Airway epithelial cell (primary cell): Measurements from ENCODE around the gene PRPF19. TPM values are rescaled to one million over a fixed set of nuclear protein-coding genes. Genes with fewer than 3 reads are reported as not detected.

Experiments used
- total RNA-seq: library from RNA; depleted of rRNA; stranded (reverse); fragments of >200 nt; gene quantifications from 2 replicates; pipeline ENCODE4 v1.2.3, GENCODE V29; 2015

Gene PRPF19
- total RNA-seq: 64.0 and 73.1 TPM in 2 replicates

GRCh38 chr11:60906132-60906972 is at the start of gene PRPF19:
Gene PRPF19, minus strand, starts transcription at chr11:60906585. Its CDS starts 203 bp downstream, at chr11:60906382.

DNA sequence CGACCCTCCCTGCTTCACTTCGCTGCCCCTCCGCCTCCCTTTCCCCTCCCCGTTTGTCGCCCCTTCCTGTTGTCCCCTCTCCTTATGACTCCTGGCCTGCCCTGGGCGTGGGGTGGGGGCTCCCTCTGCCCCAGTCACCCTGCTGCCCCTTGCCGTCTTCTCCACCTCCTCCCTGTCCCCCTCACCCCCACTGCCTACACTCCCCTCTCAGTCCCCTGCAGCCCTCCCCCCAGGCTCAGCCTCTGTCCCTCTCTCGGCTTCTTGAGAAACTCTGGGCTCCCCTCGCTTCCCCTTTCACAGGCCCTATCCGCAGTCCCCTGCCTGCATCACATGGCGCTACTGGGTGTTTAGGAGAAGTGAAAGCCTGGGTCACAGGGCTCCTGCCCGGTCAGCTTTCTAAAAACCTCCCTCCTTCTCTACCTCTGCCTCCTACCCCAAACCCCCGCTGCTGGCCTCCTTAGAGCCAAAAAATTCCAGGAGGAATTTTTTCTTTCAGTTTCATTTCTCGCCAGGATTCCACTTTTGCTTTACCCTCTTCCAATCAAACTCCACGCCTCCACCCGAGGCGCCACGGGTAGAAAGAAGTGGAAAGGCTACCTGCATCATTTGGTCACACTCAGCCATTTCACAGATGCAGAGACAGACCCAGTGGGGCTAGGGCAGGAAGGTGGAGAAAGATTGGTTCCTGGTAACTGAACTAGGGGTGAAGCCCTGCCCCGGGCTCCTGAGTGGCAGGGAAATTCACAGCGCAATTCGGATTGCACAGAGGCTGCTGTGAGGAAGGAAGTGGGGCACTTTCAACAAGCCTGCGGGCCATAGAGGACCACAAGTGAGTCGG is 45.7 kb upstream of the PRPF19 start, which contains the start of gene SLC15A3:
SLC15A3 (minus strand) TSS at position 273 of the 838 bp plus-strand sequence. CDS start 625 bp downstream, outside the sequence.

GRCh38 chr11:60924110-60924905 is 17.9 kb upstream of the PRPF19 start, which contains the start of gene TMEM132A:
Gene TMEM132A, plus strand, starts transcription at chr11:60924460. Its CDS starts 174 bp downstream, at chr11:60924634.

GRCh38 chr11:60913793-60914632 is 7.6 kb upstream of the PRPF19 start, which contains the start of gene TMEM109:
Gene TMEM109, plus strand, starts transcription at chr11:60914158. Its CDS starts 5,536 bp downstream, at chr11:60919694.

DNA sequence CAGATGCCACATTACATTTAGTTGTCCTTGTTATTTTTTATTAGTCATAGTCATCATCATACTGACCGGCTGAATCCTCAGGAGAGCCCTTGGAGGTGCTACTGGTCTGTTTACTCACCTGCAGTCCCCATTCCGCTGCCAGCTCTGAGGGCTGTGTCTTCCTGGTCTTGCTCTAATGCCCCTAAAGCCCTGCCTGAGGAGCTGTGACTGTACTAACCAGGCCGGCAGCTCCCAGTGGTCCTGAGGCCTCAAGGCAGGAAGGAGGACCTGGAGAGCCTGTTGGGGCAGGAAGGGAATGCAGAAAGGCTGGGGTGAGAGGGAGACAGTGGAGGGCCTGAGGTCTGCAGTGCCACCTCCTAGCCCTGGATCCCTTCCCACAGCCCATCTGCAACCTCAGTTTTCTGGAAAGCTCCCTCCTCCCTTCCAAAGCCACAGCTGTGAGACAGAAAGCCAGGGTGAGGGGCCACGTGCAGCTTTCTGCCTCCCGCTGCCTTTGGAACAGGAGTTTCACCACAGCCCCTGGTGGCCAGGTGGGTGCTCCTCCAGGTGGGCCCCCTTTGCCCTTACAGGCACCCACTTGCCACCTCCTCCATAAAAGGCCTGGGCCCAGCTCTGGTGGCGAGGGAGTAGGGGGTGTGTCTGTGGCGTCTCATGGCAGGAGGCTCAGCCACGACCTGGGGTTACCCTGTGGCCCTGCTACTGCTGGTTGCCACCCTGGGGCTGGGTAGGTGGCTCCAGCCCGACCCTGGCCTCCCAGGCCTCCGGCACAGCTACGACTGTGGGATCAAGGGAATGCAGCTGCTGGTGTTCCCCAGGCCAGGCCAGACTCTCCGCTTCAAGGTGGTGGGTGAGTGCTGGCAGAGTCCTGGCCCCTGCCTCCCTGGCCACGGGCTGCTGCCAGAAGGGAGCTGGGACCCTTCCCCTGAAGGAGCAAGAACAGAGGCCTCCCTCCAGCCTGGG is 39.2 kb downstream of the PRPF19 start, which contains the start of gene ZP1:
ZP1 (plus strand) TSS at position 632 of the 960 bp plus-strand sequence; CDS start at position 652, 20 bp downstream.

GRCh38 chr11:60855726-60856633 is 50.4 kb downstream of the PRPF19 start, which contains the start of gene PTGDR2:
Gene PTGDR2, minus strand, starts transcription at chr11:60855950. Its CDS starts 2,228 bp downstream, at chr11:60853722.

GRCh38 chr11:60841797-60842667 is 64.4 kb downstream of the PRPF19 start, which contains the start of gene CCDC86:
Gene CCDC86, plus strand, starts transcription at chr11:60842113. Its CDS starts 12 bp downstream, at chr11:60842125.

Other genes with a start within 250 kb of the PRPF19 start
- gene MS4A8, start 207.0 kb downstream of the PRPF19 start, total RNA-seq: not detected in 2 replicates
- gene MS4A18, start 181.9 kb downstream of the PRPF19 start, total RNA-seq: not detected in 2 replicates
- gene MS4A15, start 149.7 kb downstream of the PRPF19 start, total RNA-seq: not detected in 2 replicates
- not detected in 2 replicates for gene MS4A10, start 121.3 kb downstream of the PRPF19 start, total RNA-seq
- gene CCDC86, start 64.5 kb downstream of the PRPF19 start, total RNA-seq: 34.1 and 38.9 TPM in 2 replicates
- 0.07 TPM in 1 of 2 replicates, not detected in the other for gene PTGDR2, start 50.6 kb downstream of the PRPF19 start, total RNA-seq
- gene ZP1, start 39.0 kb downstream of the PRPF19 start, total RNA-seq: not detected in 2 replicates
- 36.4 and 47.4 TPM in 2 replicates for gene TMEM109, start 7.6 kb upstream of the PRPF19 start, total RNA-seq
- 107 and 120 TPM in 2 replicates for gene TMEM132A, start 17.9 kb upstream of the PRPF19 start, total RNA-seq
- gene SLC15A3, start 45.6 kb upstream of the PRPF19 start, total RNA-seq: 0.05 and 0.07 TPM in 2 replicates
- 0.19 and 0.28 TPM in 2 replicates for gene CD6, start 65.1 kb upstream of the PRPF19 start, total RNA-seq
- gene CD5, start 195.9 kb upstream of the PRPF19 start, total RNA-seq: not detected in 2 replicates